Activated CD4-positive, alpha-beta T cell treated with anti-CD3 and anti-CD28 coated beads, Interleukin-2, amount 10 ng/mL, durations not matched to agents 24 days and 14 days (primary cell): Measurements from ENCODE around the gene XCL1. TPM values are rescaled to one million over a fixed set of nuclear protein-coding genes. Genes with fewer than 3 reads are reported as not detected.

Experiments
- DNase-seq: peaks from one replicate; pipeline ENCODE4 v3.0.0; 2022
- H3K27ac Mint-ChIP-seq: one replicate; pipeline ENCODE4 v1.8.0; 2022; ENCODE audit warnings: mild to moderate bottlenecking, mixed read lengths
- H3K27me3 Mint-ChIP-seq: one replicate; pipeline ENCODE4 v1.8.0; 2022; ENCODE audit warnings: mixed read lengths
- H3K36me3 Mint-ChIP-seq: one replicate; pipeline ENCODE4 v1.8.0; 2022; ENCODE audit warnings: low read depth, mild to moderate bottlenecking, mixed read lengths
- H3K4me1 Mint-ChIP-seq: one replicate; pipeline ENCODE4 v1.8.0; 2021; ENCODE audit warnings: mixed read lengths
- H3K4me3 Mint-ChIP-seq: one replicate; pipeline ENCODE4 v1.8.0; 2022; ENCODE audit warnings: mild to moderate bottlenecking, moderate library complexity, mixed read lengths
- H3K9me3 Mint-ChIP-seq: one replicate; pipeline ENCODE4 v1.8.0; 2021; ENCODE audit warnings: mixed read lengths
- intact Hi-C: fragments of 100-400 bp; cut with micrococcal nuclease; formaldehyde crosslinking; loops from one replicate; pipeline ENCODE4 v1.15.1; 2023
- total RNA-seq: library from RNA; stranded (reverse); gene quantifications from 2 replicates; pipeline ENCODE4 v1.2.3, GENCODE V29; 2022

XCL1 gene
- total RNA-seq, 1 donor from 2014 or later = 14.6 TPM

GRCh38 chr1:168603501-168604110, 27.2 kb downstream of the XCL1 start:
- peak; percentile 89 for DNase-seq
- Mint-ChIP-seq H3K27ac (no peak overlapping the region), H3K4me3 (no peak overlapping the region), H3K27me3 (peaks cover 15% of the 10 kb centered on the region), H3K4me1 (peaks cover 2% of the 10 kb centered on the region), H3K36me3 (no peaks in the 10 kb centered on the region), H3K9me3 (no peaks in the 10 kb centered on the region)
- intact Hi-C loops = loop anchor here (1.0 to 2.0 kb wide), 3 partner anchors 261 to 943 kb away; no protein-coding TSS in a partner anchor

- no peaks in the 10 kb centered on the region for H3K4me1 Mint-ChIP-seq
- peaks cover 17% of the 10 kb centered on the region for H3K27me3 Mint-ChIP-seq
- intact Hi-C loops = no loop called here
- no peak overlapping the region for H3K4me3 Mint-ChIP-seq
- H3K27ac Mint-ChIP-seq = no peak overlapping the region
- no peaks in the 10 kb centered on the region for H3K9me3 Mint-ChIP-seq
- no peak for DNase-seq
- no peaks in the 10 kb centered on the region for H3K36me3 Mint-ChIP-seq
These were observed 29.0 kb downstream of the XCL1 start for GRCh38 chr1:168605443-168605842.

GRCh38 chr1:168606096-168606495, 29.7 kb downstream of the XCL1 start:
- intact Hi-C loops = no loop called here
- Mint-ChIP-seq H3K27ac (no peak overlapping the region), H3K4me3 (no peak overlapping the region), H3K27me3 (peaks cover 17% of the 10 kb centered on the region), H3K36me3 (no peaks in the 10 kb centered on the region), H3K4me1 (no peaks in the 10 kb centered on the region), H3K9me3 (no peaks in the 10 kb centered on the region)
- DNase-seq = no peak

- Mint-ChIP-seq H3K4me1 (no peaks in the 10 kb centered on the region), H3K27ac (no peak overlapping the region), H3K27me3 (peaks cover 19% of the 10 kb centered on the region), H3K4me3 (no peak overlapping the region), H3K9me3 (no peaks in the 10 kb centered on the region), H3K36me3 (no peaks in the 10 kb centered on the region)
- no peak for DNase-seq
- intact Hi-C loops = no loop called here
These were observed 31.5 kb downstream of the XCL1 start for GRCh38 chr1:168607872-168608428.

GRCh38 chr1:168608796-168609715, 32.7 kb downstream of the XCL1 start:
- H3K4me3 Mint-ChIP-seq = no peak overlapping the region
- H3K36me3 Mint-ChIP-seq = no peaks in the 10 kb centered on the region
- intact Hi-C loops = no loop called here
- H3K27me3 Mint-ChIP-seq = peaks cover 26% of the 10 kb centered on the region
- no peak for DNase-seq
- H3K4me1 Mint-ChIP-seq = no peaks in the 10 kb centered on the region
- no peaks in the 10 kb centered on the region for H3K9me3 Mint-ChIP-seq
- no peak overlapping the region for H3K27ac Mint-ChIP-seq

- Mint-ChIP-seq H3K4me1 (no peaks in the 10 kb centered on the region), H3K27me3 (peaks cover 26% of the 10 kb centered on the region), H3K4me3 (no peak overlapping the region), H3K36me3 (no peaks in the 10 kb centered on the region), H3K27ac (no peak overlapping the region), H3K9me3 (no peaks in the 10 kb centered on the region)
- intact Hi-C loops = no loop called here
- DNase-seq = no peak
These were observed 33.5 kb downstream of the XCL1 start for GRCh38 chr1:168609741-168610510.

- H3K4me1 Mint-ChIP-seq = no peaks in the 10 kb centered on the region
- intact Hi-C loops = no loop called here
- H3K9me3 Mint-ChIP-seq = no peaks in the 10 kb centered on the region
These were observed 36.6 kb downstream of the XCL1 start for GRCh38 chr1:168613038-168613451.

GRCh38 chr1:168613691-168614231, 37.4 kb downstream of the XCL1 start:
- H3K27me3 Mint-ChIP-seq = peaks cover 24% of the 10 kb centered on the region
- no peaks in the 10 kb centered on the region for H3K4me1 Mint-ChIP-seq
- H3K27ac Mint-ChIP-seq = no peak overlapping the region
- no peak for DNase-seq
- H3K4me3 Mint-ChIP-seq = no peak overlapping the region
- intact Hi-C loops = no loop called here
- no peaks in the 10 kb centered on the region for H3K9me3 Mint-ChIP-seq
- H3K36me3 Mint-ChIP-seq = no peaks in the 10 kb centered on the region

More at GRCh38 chr1:168613038-168613451, 36.6 kb downstream of the XCL1 start:
- Mint-ChIP-seq H3K27ac (no peak overlapping the region), H3K4me3 (no peak overlapping the region), H3K36me3 (no peaks in the 10 kb centered on the region), H3K27me3 (peaks cover 25% of the 10 kb centered on the region)
- DNase-seq = no peak

- Mint-ChIP-seq H3K4me1 (no peaks in the 10 kb centered on the region), H3K36me3 (no peaks in the 10 kb centered on the region), H3K4me3 (no peak overlapping the region), H3K27ac (no peak overlapping the region), H3K27me3 (peaks cover 23% of the 10 kb centered on the region), H3K9me3 (no peaks in the 10 kb centered on the region)
- DNase-seq = no peak
- intact Hi-C loops = no loop called here
These were observed 37.8 kb downstream of the XCL1 start for GRCh38 chr1:168614235-168614634.

GRCh38 chr1:168615965-168616364, 39.6 kb downstream of the XCL1 start:
- intact Hi-C loops = no loop called here
- no peaks in the 10 kb centered on the region for H3K36me3 Mint-ChIP-seq
- H3K4me1 Mint-ChIP-seq = no peaks in the 10 kb centered on the region

GRCh38 chr1:168617974-168618750, 41.8 kb downstream of the XCL1 start:
- no peaks in the 10 kb centered on the region for H3K9me3 Mint-ChIP-seq
- H3K36me3 Mint-ChIP-seq = no peaks in the 10 kb centered on the region
- intact Hi-C loops = no loop called here
- H3K4me3 Mint-ChIP-seq = no peak overlapping the region
- H3K4me1 Mint-ChIP-seq = no peaks in the 10 kb centered on the region
- H3K27me3 Mint-ChIP-seq = peaks cover 19% of the 10 kb centered on the region
- DNase-seq = no peak
- H3K27ac Mint-ChIP-seq = no peak overlapping the region

More at GRCh38 chr1:168615965-168616364, 39.6 kb downstream of the XCL1 start:
- no peak for DNase-seq
- H3K27ac Mint-ChIP-seq = no peak overlapping the region
- no peak overlapping the region for H3K4me3 Mint-ChIP-seq
- no peaks in the 10 kb centered on the region for H3K9me3 Mint-ChIP-seq
- H3K27me3 Mint-ChIP-seq = peaks cover 19% of the 10 kb centered on the region

GRCh38 chr1:168618886-168619285, 42.5 kb downstream of the XCL1 start:
- Mint-ChIP-seq H3K27ac (no peak overlapping the region), H3K27me3 (peaks cover 14% of the 10 kb centered on the region), H3K4me1 (no peaks in the 10 kb centered on the region), H3K4me3 (no peak overlapping the region), H3K36me3 (no peaks in the 10 kb centered on the region), H3K9me3 (no peaks in the 10 kb centered on the region)
- no peak for DNase-seq
- intact Hi-C loops = no loop called here

- no peaks in the 10 kb centered on the region for H3K9me3 Mint-ChIP-seq
- no peak for DNase-seq
- no peak overlapping the region for H3K4me3 Mint-ChIP-seq
- H3K4me1 Mint-ChIP-seq = no peaks in the 10 kb centered on the region
- H3K36me3 Mint-ChIP-seq = no peaks in the 10 kb centered on the region
- H3K27ac Mint-ChIP-seq = no peak overlapping the region
- peaks cover 24% of the 10 kb centered on the region for H3K27me3 Mint-ChIP-seq
- intact Hi-C loops = no loop called here
These were observed 45.0 kb downstream of the XCL1 start for GRCh38 chr1:168621356-168621755.
